HepG2 (cell line): Measurements from ENCODE around the gene BTN1A1. TPM values are rescaled to one million over a fixed set of nuclear protein-coding genes. Genes with fewer than 3 reads are reported as not detected.

Experiments used
- ARNT ChIP-seq: fragments of 450-650 bp; IDR thresholded peaks from 2 replicates; pipeline ENCODE4 v1.6.1; 2017
- KAT8 ChIP-seq: IDR thresholded peaks from 2 replicates; pipeline ENCODE4 v1.6.1; 2016; ENCODE audit warnings: missing genetic modification reagents, missing compliant biosample characterization
- KLF6 ChIP-seq: IDR thresholded peaks from 2 replicates; pipeline ENCODE4 v1.8.0; 2016; ENCODE audit warnings: missing biosample characterization, missing genetic modification reagents
- MXI1 ChIP-seq: IDR thresholded peaks from 3 replicates; pipeline ENCODE4 v1.6.1; 2012; ENCODE audit warnings: low read depth, low read length, inconsistent platforms, borderline replicate concordance
- NR2F6 ChIP-seq, 2 experiments: IDR thresholded peaks; 2 replicates each; pipeline ENCODE4 v1.6.1; 2016; ENCODE audit warnings: antibody characterized with exemption in 1 of 2, mild to moderate bottlenecking in 1 of 2
- SALL1 ChIP-seq: sonication (generic); formaldehyde crosslinking; IDR thresholded peaks from 2 replicates; pipeline ENCODE4 v1.8.0; 2022; ENCODE audit warnings: mild to moderate bottlenecking, missing genetic modification reagents
- ZFP36L2 ChIP-seq: sonication (generic); formaldehyde crosslinking; IDR thresholded peaks from 2 replicates; pipeline ENCODE4 v1.4.0; 2020; ENCODE audit warnings: missing genetic modification reagents
- ZNF33A ChIP-seq: sonication (generic); formaldehyde crosslinking; IDR thresholded peaks from 2 replicates; pipeline ENCODE4 v1.5.1; 2020; ENCODE audit warnings: missing genetic modification reagents, mild to moderate bottlenecking, moderate library complexity, borderline replicate concordance
- ZNF446 ChIP-seq: sonication (generic); formaldehyde crosslinking; IDR thresholded peaks from 2 replicates; pipeline ENCODE4 v1.5.0; 2020; ENCODE audit warnings: mild to moderate bottlenecking, missing genetic modification reagents
- ZNF891 ChIP-seq: sonication (generic); formaldehyde crosslinking; IDR thresholded peaks from 2 replicates; pipeline ENCODE4 v1.5.0; 2020; ENCODE audit warnings: mild to moderate bottlenecking, missing genetic modification reagents
- polyA plus RNA-seq, 8 experiments: library from polyadenylated mRNA; depleted of rRNA in 3 of 8; stranded (reverse) in 7 of 8; unstranded in 1 of 8; fragments of >200 nt; fragmentation: Illumina TruSeq in 4 of 8; extraction: Trizol in 4 of 8; gene quantifications; 2 replicates each; pipeline versions ENCODE4 v1.2.1 to v1.2.3, GENCODE V29; 2011 to 2016; ENCODE audit warnings: low read depth in 4 of 8, missing spikeins in 1 of 8, mixed read lengths in 1 of 8; ENCODE audit not compliant: insufficient read depth in 1 of 8
- total RNA-seq, 5 experiments: library from RNA; depleted of rRNA; stranded (reverse); fragments of >200 nt; fragmentation: Illumina TruSeq; extraction: Trizol; gene quantifications; 2 replicates each; pipeline ENCODE4 v1.2.3, GENCODE V29; 2016; ENCODE audit warnings: low read depth in 1 of 5
- TF ChIP-seq, protein P1 (sequence below): sonication (generic); formaldehyde crosslinking; IDR thresholded peaks from 2 replicates; pipeline ENCODE4 v1.4.0; 2020; ENCODE audit warnings: mild to moderate bottlenecking, missing genetic modification reagents
- TF ChIP-seq, protein P2 (sequence below): sonication (generic); formaldehyde crosslinking; IDR thresholded peaks from 2 replicates; pipeline ENCODE4 v1.5.0; 2020; ENCODE audit warnings: mild to moderate bottlenecking, missing genetic modification reagents, borderline replicate concordance

The BTN1A1 gene
- total and polyA plus RNA-seq, 2 of the 13 experiments (the other 11 are each of a cell fraction or from before 2014, with no cell fraction given) = 0.04 TPM; not detected in 1

DNA sequence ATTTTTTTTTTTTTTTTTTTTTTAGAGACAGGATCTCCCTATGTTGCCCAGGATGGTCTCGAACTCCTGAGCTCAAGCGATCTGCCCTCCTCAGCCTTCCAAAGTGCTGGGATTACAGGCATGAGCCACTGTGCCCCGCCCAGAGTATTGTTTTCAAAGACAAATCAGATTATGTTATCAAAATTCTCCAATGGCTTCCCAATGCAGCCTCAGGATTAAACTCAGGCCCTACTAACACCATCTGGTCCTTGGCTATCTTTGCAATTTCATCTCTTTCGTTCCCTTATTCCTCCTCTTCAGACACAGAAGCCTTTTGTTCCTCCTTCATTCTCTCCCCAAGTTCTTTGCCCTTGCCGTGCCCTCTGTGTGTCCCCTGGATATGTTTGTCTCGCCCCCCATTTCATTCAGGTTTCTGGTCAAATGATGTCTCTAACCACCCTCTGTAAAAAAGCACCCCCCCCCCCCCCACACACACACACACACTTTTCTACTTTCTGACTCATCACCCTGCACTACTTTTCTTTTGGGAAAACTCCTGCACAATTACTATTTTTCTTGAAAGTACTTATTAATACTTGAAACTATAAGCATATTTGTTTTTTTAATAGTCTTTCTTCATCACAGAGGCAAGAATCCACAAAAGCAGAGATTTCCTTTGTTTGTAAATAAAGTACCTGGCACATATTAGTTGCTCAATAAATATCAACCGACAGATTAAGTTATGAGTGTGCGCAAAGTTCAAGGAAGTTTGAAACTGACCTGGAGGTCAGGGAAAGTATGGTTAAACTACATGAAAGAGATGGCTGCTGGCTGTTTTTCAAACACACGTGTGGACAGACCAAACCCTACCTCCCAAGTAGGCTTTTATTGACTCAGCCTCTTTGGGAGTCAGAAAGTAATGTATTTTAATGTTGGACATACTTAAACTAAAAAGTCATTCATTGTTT is 16.7 kb downstream of the BTN1A1 start (continued):
- TF ChIP-seq, protein P1, sequence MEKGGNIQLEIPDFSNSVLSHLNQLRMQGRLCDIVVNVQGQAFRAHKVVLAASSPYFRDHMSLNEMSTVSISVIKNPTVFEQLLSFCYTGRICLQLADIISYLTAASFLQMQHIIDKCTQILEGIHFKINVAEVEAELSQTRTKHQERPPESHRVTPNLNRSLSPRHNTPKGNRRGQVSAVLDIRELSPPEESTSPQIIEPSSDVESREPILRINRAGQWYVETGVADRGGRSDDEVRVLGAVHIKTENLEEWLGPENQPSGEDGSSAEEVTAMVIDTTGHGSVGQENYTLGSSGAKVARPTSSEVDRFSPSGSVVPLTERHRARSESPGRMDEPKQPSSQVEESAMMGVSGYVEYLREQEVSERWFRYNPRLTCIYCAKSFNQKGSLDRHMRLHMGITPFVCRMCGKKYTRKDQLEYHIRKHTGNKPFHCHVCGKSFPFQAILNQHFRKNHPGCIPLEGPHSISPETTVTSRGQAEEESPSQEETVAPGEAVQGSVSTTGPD (CRISPR knock-in tag) = 0 out of 2 replicates have a peak, but pooled peaks have one; percentile 53
- peak; percentile 91 for TF ChIP-seq NR2F6 (IDR thresholded peaks at IDR 0.05)
- peak; percentile 89 for TF ChIP-seq NR2F6 (CRISPR knock-in tag; IDR thresholded peaks at IDR 0.05)
- peak; percentile 48; the same call in 1 of the 2 replicates for TF ChIP-seq KAT8 (CRISPR knock-in tag)
- TF ChIP-seq ZFP36L2 = no peak
- no peak for TF ChIP-seq ZNF33A (CRISPR knock-in tag)
- TF ChIP-seq KLF6 = no peak
- TF ChIP-seq SALL1 (CRISPR knock-in tag) = peak; percentile 80; the same call in 1 of the 2 replicates
- no peak for TF ChIP-seq ZNF891 (CRISPR knock-in tag)
- TF ChIP-seq, protein P2, sequence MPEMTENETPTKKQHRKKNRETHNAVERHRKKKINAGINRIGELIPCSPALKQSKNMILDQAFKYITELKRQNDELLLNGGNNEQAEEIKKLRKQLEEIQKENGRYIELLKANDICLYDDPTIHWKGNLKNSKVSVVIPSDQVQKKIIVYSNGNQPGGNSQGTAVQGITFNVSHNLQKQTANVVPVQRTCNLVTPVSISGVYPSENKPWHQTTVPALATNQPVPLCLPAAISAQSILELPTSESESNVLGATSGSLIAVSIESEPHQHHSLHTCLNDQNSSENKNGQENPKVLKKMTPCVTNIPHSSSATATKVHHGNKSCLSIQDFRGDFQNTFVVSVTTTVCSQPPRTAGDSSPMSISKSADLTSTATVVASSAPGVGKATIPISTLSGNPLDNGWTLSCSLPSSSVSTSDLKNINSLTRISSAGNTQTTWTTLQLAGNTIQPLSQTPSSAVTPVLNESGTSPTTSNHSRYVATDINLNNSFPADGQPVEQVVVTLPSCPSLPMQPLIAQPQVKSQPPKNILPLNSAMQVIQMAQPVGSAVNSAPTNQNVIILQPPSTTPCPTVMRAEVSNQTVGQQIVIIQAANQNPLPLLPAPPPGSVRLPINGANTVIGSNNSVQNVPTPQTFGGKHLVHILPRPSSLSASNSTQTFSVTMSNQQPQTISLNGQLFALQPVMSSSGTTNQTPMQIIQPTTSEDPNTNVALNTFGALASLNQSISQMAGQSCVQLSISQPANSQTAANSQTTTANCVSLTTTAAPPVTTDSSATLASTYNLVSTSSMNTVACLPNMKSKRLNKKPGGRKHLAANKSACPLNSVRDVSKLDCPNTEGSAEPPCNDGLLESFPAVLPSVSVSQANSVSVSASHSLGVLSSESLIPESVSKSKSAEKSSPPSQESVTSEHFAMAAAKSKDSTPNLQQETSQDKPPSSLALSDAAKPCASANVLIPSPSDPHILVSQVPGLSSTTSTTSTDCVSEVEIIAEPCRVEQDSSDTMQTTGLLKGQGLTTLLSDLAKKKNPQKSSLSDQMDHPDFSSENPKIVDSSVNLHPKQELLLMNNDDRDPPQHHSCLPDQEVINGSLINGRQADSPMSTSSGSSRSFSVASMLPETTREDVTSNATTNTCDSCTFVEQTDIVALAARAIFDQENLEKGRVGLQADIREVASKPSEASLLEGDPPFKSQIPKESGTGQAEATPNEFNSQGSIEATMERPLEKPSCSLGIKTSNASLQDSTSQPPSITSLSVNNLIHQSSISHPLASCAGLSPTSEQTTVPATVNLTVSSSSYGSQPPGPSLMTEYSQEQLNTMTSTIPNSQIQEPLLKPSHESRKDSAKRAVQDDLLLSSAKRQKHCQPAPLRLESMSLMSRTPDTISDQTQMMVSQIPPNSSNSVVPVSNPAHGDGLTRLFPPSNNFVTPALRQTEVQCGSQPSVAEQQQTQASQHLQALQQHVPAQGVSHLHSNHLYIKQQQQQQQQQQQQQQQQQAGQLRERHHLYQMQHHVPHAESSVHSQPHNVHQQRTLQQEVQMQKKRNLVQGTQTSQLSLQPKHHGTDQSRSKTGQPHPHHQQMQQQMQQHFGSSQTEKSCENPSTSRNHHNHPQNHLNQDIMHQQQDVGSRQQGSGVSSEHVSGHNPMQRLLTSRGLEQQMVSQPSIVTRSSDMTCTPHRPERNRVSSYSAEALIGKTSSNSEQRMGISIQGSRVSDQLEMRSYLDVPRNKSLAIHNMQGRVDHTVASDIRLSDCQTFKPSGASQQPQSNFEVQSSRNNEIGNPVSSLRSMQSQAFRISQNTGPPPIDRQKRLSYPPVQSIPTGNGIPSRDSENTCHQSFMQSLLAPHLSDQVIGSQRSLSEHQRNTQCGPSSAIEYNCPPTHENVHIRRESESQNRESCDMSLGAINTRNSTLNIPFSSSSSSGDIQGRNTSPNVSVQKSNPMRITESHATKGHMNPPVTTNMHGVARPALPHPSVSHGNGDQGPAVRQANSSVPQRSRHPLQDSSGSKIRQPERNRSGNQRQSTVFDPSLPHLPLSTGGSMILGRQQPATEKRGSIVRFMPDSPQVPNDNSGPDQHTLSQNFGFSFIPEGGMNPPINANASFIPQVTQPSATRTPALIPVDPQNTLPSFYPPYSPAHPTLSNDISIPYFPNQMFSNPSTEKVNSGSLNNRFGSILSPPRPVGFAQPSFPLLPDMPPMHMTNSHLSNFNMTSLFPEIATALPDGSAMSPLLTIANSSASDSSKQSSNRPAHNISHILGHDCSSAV (CRISPR knock-in tag) = no peak
- TF ChIP-seq MXI1 = peak; percentile 52; the same call in 1 of the 3 replicates
- no peak for TF ChIP-seq ZNF446 (CRISPR knock-in tag)
- no peak for TF ChIP-seq ARNT
